HG03442 (cell line): Measurements from ENCODE around the gene RAB17.

Experiments
- ATAC-seq: cut with Tn5 transposase; IDR thresholded peaks from one replicate; pipeline ENCODE4 v1.9.1; 2021; ENCODE audit warnings: mild to moderate bottlenecking, moderate library complexity; ENCODE audit not compliant: unreplicated experiment

Gene RAB17

GRCh38 chr2:237540223-237540775 is 50.2 kb downstream of the RAB17 start:
- ATAC-seq: no peak

GRCh38 chr2:237539681-237540080 is 50.9 kb downstream of the RAB17 start:
- no peak for ATAC-seq

- ATAC-seq: no peak
Measured at GRCh38 chr2:237538901-237539300, 51.6 kb downstream of the RAB17 start.

- ATAC-seq: no peak
Measured at GRCh38 chr2:237538001-237538720, 52.4 kb downstream of the RAB17 start.

DNA sequence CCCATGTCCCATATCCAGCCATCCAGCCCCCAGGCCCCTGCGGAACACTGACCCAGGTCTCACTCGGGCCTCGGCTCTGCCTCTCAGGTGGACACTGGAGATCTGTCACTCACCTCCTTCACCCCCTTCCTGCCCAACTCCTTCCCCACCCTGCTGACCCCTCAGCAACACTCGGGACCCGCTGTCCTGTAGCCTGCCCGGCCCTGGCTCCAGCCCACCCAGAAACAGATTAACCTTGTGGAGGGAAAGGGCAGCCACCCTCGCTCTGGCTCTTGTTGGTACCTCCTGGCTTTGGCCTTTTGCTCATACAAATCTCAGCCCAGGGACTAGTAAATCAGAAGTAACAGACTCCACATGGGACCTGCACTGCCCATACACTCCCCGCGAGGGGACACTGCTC is 53.9 kb downstream of the RAB17 start:
- ATAC-seq: no peak

- ATAC-seq: no peak
Measured at GRCh38 chr2:237536083-237536415, 54.5 kb downstream of the RAB17 start.

GRCh38 chr2:237535385-237536082 is 55.0 kb downstream of the RAB17 start:
- no peak for ATAC-seq

- no peak for ATAC-seq
Measured at GRCh38 chr2:237534380-237534779, 56.2 kb downstream of the RAB17 start.

DNA sequence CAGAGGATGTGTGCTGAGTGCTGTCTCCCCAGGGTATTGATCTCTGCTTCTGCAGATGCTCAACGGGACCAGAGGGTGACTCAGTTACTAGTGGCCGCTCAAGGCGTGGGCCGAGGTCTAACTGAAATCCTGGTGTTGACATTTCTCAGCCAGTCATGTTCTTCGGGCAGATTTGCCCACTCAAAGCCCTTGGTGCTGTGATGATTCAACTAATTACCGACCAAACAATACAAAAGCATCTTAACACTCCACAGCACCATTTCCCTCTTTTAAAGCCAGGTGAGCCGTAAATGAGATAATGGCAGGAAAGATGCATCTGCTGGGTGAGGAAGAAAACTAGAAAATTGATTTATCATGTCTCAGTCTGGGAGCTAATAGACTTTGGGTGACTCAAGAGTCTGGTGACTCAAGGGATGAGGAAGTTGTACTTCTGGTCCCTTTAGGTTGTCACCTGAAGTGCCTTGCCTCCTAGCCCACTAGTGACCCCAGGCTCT is 56.8 kb downstream of the RAB17 start:
- ATAC-seq: no peak

- no peak for ATAC-seq
Measured at GRCh38 chr2:237532160-237532559, 58.4 kb downstream of the RAB17 start.

- ATAC-seq: peak; percentile 37
Measured at GRCh38 chr2:237530472-237531433, 59.8 kb downstream of the RAB17 start.

GRCh38 chr2:237529452-237530402 is 60.8 kb downstream of the RAB17 start:
- peak; percentile 73 for ATAC-seq

DNA sequence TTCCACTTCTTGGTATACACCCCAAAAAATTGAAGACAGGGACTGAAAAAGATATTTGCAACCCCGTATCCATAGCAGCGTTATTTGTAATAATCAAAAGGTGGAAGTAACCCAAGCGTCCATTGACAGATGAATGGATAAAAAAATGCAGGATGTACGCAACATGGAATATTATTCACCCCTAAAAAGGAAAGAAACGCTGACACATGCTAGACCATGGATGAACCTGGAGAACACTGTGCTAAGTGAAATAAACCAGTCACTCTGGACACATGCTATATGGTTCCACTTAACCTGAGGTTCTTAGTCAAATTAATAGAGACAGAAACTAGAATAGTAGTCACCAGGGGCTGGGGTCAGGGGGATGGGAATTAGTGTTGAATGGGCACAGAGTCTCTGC is 62.8 kb downstream of the RAB17 start:
- no peak for ATAC-seq

DNA sequence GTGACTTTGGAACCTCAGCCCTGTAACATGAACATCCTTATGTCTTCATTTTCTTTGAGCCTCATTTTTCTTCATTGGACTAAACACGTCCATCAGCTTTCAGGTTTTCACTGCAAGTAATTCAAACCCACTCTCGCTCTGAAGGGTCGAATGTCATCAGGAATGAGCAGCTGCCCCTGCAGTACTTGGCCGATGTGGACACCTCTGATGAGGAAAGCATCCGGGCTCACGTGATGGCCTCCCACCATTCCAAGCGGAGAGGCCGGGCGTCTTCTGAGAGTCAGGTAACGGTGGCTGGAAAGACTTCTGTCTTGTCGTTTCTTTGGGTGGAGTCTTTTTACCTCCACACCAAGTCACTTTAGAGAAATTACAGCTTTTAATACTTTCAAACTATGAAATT is 63.3 kb downstream of the RAB17 start:
- no peak for ATAC-seq

DNA sequence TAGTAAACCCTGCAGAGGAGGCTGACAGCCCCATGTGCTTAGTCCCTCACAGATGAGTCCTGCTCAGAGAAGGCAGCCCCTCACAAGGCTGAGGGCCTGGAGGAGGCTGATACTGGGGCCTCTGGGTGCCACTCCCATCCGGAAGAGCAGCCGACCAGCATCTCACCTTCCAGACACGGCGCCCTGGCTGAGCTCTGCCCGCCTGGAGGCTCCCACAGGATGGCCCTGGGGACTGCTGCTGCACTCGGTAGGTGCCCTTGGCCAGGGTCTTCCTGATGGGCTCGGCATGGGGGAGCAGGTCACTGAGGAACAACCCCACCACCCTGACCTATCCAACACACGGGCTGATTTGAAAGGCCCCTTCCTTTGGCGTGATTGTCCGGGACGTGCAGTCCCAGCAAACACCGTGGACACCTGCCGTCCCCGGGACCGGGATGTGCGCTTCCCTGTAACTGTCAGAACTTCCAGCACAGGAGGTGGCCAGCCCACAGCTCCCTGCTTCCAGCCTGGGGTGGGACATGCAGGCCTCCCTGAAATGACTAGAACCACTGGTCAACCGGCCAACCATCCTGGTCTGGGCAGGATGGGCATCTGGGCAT is 64.9 kb downstream of the RAB17 start:
- no peak for ATAC-seq

DNA sequence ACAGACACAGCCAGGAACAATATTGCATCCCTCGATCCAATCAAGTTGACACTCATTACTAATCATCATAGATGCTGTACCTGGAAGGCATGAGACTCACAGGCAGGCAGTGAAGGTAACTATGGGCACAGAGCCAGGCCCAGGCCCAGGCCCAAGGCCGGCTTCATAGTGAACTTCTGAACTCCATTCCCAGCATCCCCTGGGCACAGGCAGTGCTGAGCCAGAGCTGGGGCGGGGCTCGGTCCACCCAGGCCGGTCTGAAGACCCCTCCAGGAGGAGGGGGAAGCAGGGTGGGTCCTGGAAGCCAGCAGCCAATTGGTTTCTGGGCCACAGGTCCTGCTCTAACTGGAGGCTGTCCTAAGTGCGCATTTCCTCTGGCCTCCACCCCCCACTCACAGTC is 65.9 kb downstream of the RAB17 start:
- ATAC-seq: no peak
